ENCODE results near the gene SRMS. TPM values are rescaled to one million over a fixed set of nuclear protein-coding genes. Genes with fewer than 3 reads are reported as not detected.

Gene SRMS
- total and polyA plus RNA-seq, 2 donors: 0.05 TPM

- WGBS: 85% methylated on average over 24 of the region's 24 CpGs
- Histone ChIP-seq H3K27ac (ENCODE audit: low read depth in 1 of 2, low read length in 1 of 2) (no peak overlapping the region), H3K4me1 (ENCODE audit: control insufficient read depth in 2 of 2, insufficient read depth in 2 of 2, low read length in 2 of 2) (peaks cover 0 to 8% of the 10 kb centered on the region in 2 donors), H3K36me3 (ENCODE audit: control insufficient read depth in 2 of 2, insufficient read depth in 2 of 2, low read length in 1 of 2) (no peaks in the 10 kb centered on the region), H3K9me3 (ENCODE audit: control insufficient read depth in 2 of 2, insufficient read depth in 1 of 2, low read length in 1 of 2) (peaks cover 0 to 3% of the 10 kb centered on the region in 2 donors), H3K27me3 (ENCODE audit: control insufficient read depth in 2 of 2, insufficient read depth in 1 of 2, low read length in 1 of 2) (peaks cover 0 to 34% of the 10 kb centered on the region in 2 donors), H3K4me3 (ENCODE audit: low read length in 2 of 2) (no peak overlapping the region)
- peak in 1 of 9 donors; percentile 1 for DNase-seq (ENCODE audit: low read depth in 6 of 9, low spot score in 9 of 9)
These were observed 15.0 kb downstream of the SRMS start for GRCh38 chr20:63532449-63532971.

GRCh38 chr20:63531686-63532448 lies 15.7 kb downstream of the SRMS start:
- no peak for DNase-seq (ENCODE audit: low read depth in 6 of 9, low spot score in 9 of 9)
- H3K4me3 ChIP-seq (ENCODE audit: low read length in 2 of 2): no peak overlapping the region
- 93% methylated on average over 27 of the region's 27 CpGs for WGBS
- peaks cover 0 to 34% of the 10 kb centered on the region in 2 donors for H3K27me3 ChIP-seq (ENCODE audit: control insufficient read depth in 2 of 2, insufficient read depth in 1 of 2, low read length in 1 of 2)
- H3K27ac ChIP-seq (ENCODE audit: low read depth in 1 of 2, low read length in 1 of 2): no peak overlapping the region
- peaks cover 0 to 2% of the 10 kb centered on the region in 2 donors for H3K4me1 ChIP-seq (ENCODE audit: control insufficient read depth in 2 of 2, insufficient read depth in 2 of 2, low read length in 2 of 2)
- peaks cover 0 to 3% of the 10 kb centered on the region in 2 donors for H3K9me3 ChIP-seq (ENCODE audit: control insufficient read depth in 2 of 2, insufficient read depth in 1 of 2, low read length in 1 of 2)
- no peaks in the 10 kb centered on the region for H3K36me3 ChIP-seq (ENCODE audit: control insufficient read depth in 2 of 2, insufficient read depth in 2 of 2, low read length in 1 of 2)

- no peak for DNase-seq (ENCODE audit: low read depth in 6 of 9, low spot score in 9 of 9)
- Histone ChIP-seq H3K27me3 (ENCODE audit: control insufficient read depth in 2 of 2, insufficient read depth in 1 of 2, low read length in 1 of 2) (peaks cover 0 to 34% of the 10 kb centered on the region in 2 donors), H3K27ac (ENCODE audit: low read depth in 1 of 2, low read length in 1 of 2) (no peak overlapping the region), H3K36me3 (ENCODE audit: control insufficient read depth in 2 of 2, insufficient read depth in 2 of 2, low read length in 1 of 2) (no peaks in the 10 kb centered on the region), H3K4me1 (ENCODE audit: control insufficient read depth in 2 of 2, insufficient read depth in 2 of 2, low read length in 2 of 2) (no peaks in the 10 kb centered on the region), H3K9me3 (ENCODE audit: control insufficient read depth in 2 of 2, insufficient read depth in 1 of 2, low read length in 1 of 2) (peaks cover 0 to 3% of the 10 kb centered on the region in 2 donors), H3K4me3 (ENCODE audit: low read length in 2 of 2) (no peak overlapping the region)
- WGBS: 89% methylated on average over 14 of the region's 14 CpGs
These were observed 16.8 kb downstream of the SRMS start for GRCh38 chr20:63530788-63531160.

GRCh38 chr20:63529861-63530787 lies 17.4 kb downstream of the SRMS start:
- 88% methylated on average over 39 of the region's 39 CpGs for WGBS
- H3K9me3 ChIP-seq (ENCODE audit: control insufficient read depth in 2 of 2, insufficient read depth in 1 of 2, low read length in 1 of 2): peaks cover 0 to 3% of the 10 kb centered on the region in 2 donors
- no peaks in the 10 kb centered on the region for H3K36me3 ChIP-seq (ENCODE audit: control insufficient read depth in 2 of 2, insufficient read depth in 2 of 2, low read length in 1 of 2)
- no peak overlapping the region for H3K4me3 ChIP-seq (ENCODE audit: low read length in 2 of 2)
- H3K27ac ChIP-seq (ENCODE audit: low read depth in 1 of 2, low read length in 1 of 2): no peak overlapping the region
- DNase-seq (ENCODE audit: low read depth in 6 of 9, low spot score in 9 of 9): no peak
- peaks cover 0 to 31% of the 10 kb centered on the region in 2 donors for H3K27me3 ChIP-seq (ENCODE audit: control insufficient read depth in 2 of 2, insufficient read depth in 1 of 2, low read length in 1 of 2)
- no peaks in the 10 kb centered on the region for H3K4me1 ChIP-seq (ENCODE audit: control insufficient read depth in 2 of 2, insufficient read depth in 2 of 2, low read length in 2 of 2)

- DNase-seq (ENCODE audit: low read depth in 6 of 9, low spot score in 9 of 9): no peak
- Histone ChIP-seq H3K9me3 (ENCODE audit: control insufficient read depth in 2 of 2, insufficient read depth in 1 of 2, low read length in 1 of 2) (peaks cover 0 to 3% of the 10 kb centered on the region in 2 donors), H3K4me3 (ENCODE audit: low read length in 2 of 2) (no peak overlapping the region), H3K36me3 (ENCODE audit: control insufficient read depth in 2 of 2, insufficient read depth in 2 of 2, low read length in 1 of 2) (no peaks in the 10 kb centered on the region), H3K4me1 (ENCODE audit: control insufficient read depth in 2 of 2, insufficient read depth in 2 of 2, low read length in 2 of 2) (no peaks in the 10 kb centered on the region), H3K27ac (ENCODE audit: low read depth in 1 of 2, low read length in 1 of 2) (no peak overlapping the region), H3K27me3 (ENCODE audit: control insufficient read depth in 2 of 2, insufficient read depth in 1 of 2, low read length in 1 of 2) (peaks cover 0 to 24% of the 10 kb centered on the region in 2 donors)
- WGBS: 96% methylated on average over 27 of the region's 27 CpGs
These were observed 18.2 kb downstream of the SRMS start for GRCh38 chr20:63529180-63529860.

- Histone ChIP-seq H3K36me3 (ENCODE audit: control insufficient read depth in 2 of 2, insufficient read depth in 2 of 2, low read length in 1 of 2) (peaks cover 3 to 10% of the 10 kb centered on the region in 2 donors), H3K4me3 (ENCODE audit: low read length in 2 of 2) (no peak overlapping the region), H3K27me3 (ENCODE audit: control insufficient read depth in 2 of 2, insufficient read depth in 1 of 2, low read length in 1 of 2) (peaks cover 0 to 17% of the 10 kb centered on the region in 2 donors), H3K4me1 (ENCODE audit: control insufficient read depth in 2 of 2, insufficient read depth in 2 of 2, low read length in 2 of 2) (peaks cover under 1 to 3% of the 10 kb centered on the region in 2 donors), H3K27ac (ENCODE audit: low read depth in 1 of 2, low read length in 1 of 2) (no peak overlapping the region), H3K9me3 (ENCODE audit: control insufficient read depth in 2 of 2, insufficient read depth in 1 of 2, low read length in 1 of 2) (peaks cover 2 to 20% of the 10 kb centered on the region in 2 donors)
- 96% methylated on average over 9 of the region's 9 CpGs for WGBS
- DNase-seq (ENCODE audit: low read depth in 6 of 9, low spot score in 9 of 9): no peak
These were observed 20.4 kb downstream of the SRMS start for GRCh38 chr20:63527184-63527583.

- no peak for DNase-seq (ENCODE audit: low read depth in 6 of 9, low spot score in 9 of 9)
- Histone ChIP-seq H3K4me3 (ENCODE audit: low read length in 2 of 2) (no peak overlapping the region), H3K27me3 (ENCODE audit: control insufficient read depth in 2 of 2, insufficient read depth in 1 of 2, low read length in 1 of 2) (peaks cover 0 to 17% of the 10 kb centered on the region in 2 donors), H3K27ac (ENCODE audit: low read depth in 1 of 2, low read length in 1 of 2) (no peak overlapping the region), H3K4me1 (ENCODE audit: control insufficient read depth in 2 of 2, insufficient read depth in 2 of 2, low read length in 2 of 2) (peaks cover 9 to 12% of the 10 kb centered on the region in 2 donors), H3K9me3 (ENCODE audit: control insufficient read depth in 2 of 2, insufficient read depth in 1 of 2, low read length in 1 of 2) (peaks cover 2 to 17% of the 10 kb centered on the region in 2 donors), H3K36me3 (ENCODE audit: control insufficient read depth in 2 of 2, insufficient read depth in 2 of 2, low read length in 1 of 2) (peaks cover 3 to 14% of the 10 kb centered on the region in 2 donors)
- WGBS: 17% methylated on average over 2 of the region's 2 CpGs
These were observed 21.6 kb downstream of the SRMS start for GRCh38 chr20:63525971-63526370.

- no peak for DNase-seq (ENCODE audit: low read depth in 6 of 9, low spot score in 9 of 9)
- WGBS: 90% methylated on average over 3 of the region's 3 CpGs
- H3K36me3 ChIP-seq (ENCODE audit: control insufficient read depth in 2 of 2, insufficient read depth in 2 of 2, low read length in 1 of 2): peaks cover 3 to 14% of the 10 kb centered on the region in 2 donors
- peaks cover 0 to 14% of the 10 kb centered on the region in 2 donors for H3K27me3 ChIP-seq (ENCODE audit: control insufficient read depth in 2 of 2, insufficient read depth in 1 of 2, low read length in 1 of 2)
- peaks cover 9 to 13% of the 10 kb centered on the region in 2 donors for H3K4me1 ChIP-seq (ENCODE audit: control insufficient read depth in 2 of 2, insufficient read depth in 2 of 2, low read length in 2 of 2)
- peaks cover 2 to 17% of the 10 kb centered on the region in 2 donors for H3K9me3 ChIP-seq (ENCODE audit: control insufficient read depth in 2 of 2, insufficient read depth in 1 of 2, low read length in 1 of 2)
- H3K4me3 ChIP-seq (ENCODE audit: low read length in 2 of 2): no peak overlapping the region
- H3K27ac ChIP-seq (ENCODE audit: low read depth in 1 of 2, low read length in 1 of 2): no peak overlapping the region
These were observed 22.4 kb downstream of the SRMS start for GRCh38 chr20:63525185-63525584.

Measured in thymus (tissue), 11 donors.